NCI-H774 (cell line): ENCODE results near the gene TAS1R1.

Source experiments
- DNase-seq: peaks from one replicate; lab custom pipeline; 2025; lab: John Stamatoyannopoulos, UW

TAS1R1 gene

DNA sequence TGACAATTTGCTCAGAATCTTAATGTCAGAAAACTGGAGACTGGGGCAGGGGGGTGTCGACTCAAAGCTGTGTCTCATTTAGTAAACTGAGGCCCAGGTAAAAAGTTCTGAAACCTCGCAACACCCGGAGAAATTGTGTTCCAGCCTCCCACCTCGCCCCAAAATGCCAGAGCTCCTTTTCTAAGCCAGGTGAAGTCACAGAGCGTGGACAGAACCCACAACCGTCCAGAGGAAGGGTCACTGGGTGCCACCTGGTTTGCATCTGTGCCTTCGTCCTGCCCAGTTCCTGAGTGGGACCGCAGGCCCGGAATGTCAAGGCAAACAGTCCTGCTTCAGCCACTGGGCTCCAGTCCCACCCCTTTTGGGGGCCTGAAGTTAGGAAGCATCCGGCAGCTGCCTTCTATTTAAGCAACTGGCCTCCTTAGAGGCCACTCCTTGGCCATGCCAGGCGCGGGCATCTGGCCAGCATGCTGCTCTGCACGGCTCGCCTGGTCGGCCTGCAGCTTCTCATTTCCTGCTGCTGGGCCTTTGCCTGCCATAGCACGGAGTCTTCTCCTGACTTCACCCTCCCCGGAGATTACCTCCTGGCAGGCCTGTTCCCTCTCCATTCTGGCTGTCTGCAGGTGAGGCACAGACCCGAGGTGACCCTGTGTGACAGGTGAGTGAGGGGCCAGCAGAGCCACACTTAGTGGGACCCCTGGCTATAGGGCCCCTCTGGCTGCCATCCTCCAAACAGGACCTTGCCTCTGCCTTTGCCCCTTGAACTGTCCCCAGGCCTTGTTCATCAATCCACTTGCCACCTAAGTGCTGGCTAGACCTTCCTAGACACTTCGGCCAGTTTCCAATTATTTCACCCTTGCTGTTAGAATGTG, at the start of gene TAS1R1:
Gene TAS1R1, plus strand, starts transcription at position 401 of the 872 bp plus-strand sequence. Its CDS starts 67 bp downstream, at position 468.
- no peak for DNase-seq

DNA sequence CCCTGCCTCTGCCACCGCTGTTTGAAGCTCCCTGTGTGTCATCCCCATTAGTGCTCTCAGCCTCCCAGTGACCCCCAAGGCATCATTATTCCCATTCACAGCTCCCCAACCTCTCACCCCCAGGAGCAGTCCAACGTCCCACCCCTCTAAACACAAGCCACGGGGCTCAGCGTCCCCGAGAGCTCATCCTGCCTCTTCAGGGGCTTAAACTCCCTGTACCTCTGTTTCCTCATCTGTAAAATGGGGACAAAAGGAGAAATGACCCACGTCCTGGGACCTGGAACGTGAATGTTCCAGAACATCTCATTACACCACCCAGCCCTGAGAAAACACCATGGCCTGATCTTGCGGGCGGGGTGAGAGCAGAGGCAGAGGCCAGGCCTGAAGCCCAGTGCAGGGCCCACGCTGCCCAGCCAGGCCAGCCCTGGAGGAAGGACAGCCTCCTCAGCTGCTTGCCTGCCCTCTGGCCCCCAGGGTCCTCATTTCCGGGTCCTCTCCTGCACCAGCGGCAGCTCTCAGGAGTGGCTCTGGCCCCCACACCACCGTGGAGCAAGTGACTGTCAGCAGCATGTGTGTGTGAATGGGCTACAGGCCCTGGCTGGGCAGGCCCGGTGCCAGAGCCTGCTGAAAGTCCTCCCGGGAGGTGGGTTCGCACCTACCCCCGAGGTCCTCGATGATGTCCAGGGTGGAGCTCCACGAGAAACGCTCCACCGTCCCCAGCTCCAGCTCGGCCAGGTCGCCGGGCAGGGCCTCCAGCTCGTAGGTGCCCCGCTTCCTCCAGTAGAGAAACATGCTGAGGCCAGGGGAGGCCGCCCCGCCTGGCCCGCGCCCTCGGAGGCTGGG, 49.5 kb upstream of the TAS1R1 start:
- no peak for DNase-seq

DNA sequence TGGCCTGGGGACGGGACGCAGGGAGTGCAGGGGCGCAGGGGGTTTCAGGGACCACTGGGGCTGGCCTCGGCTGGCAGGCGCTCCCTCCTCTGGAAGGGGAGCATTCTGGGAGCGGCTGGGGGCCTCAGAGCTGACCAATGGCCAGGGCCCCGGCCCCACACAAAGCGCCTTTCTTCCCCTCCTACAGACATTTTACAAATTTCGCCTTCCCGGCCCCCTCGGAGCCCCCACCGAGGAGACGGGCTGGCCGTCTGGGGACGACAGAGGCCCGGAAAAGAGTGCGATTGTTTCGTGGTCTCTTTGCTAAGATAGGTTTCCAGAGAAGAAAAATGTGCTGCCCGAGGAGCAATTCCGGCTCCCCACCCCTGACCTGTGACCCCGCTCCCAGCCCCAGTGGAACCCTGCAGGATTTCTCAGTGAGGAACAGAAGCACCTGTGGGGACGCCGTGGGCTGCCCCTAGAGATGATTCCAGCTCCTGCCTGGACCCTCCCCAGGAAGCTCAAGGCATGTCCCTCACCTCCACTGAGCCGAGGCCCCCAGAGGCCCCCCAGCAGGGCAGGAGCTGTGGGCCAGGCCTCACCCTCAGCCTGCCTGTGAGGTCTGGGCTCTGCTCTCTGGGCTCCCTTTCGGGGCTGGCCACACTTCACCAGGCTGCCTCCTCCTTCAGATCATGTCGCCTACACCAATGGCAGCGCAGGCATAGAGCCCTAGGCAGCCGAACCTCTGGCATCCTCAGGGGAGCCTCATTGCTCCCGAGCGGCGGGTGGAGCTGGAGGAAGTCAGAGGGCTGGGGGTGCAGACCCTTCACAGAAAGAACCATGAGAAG, 48.7 kb upstream of the TAS1R1 start:
- DNase-seq: no peak

DNA sequence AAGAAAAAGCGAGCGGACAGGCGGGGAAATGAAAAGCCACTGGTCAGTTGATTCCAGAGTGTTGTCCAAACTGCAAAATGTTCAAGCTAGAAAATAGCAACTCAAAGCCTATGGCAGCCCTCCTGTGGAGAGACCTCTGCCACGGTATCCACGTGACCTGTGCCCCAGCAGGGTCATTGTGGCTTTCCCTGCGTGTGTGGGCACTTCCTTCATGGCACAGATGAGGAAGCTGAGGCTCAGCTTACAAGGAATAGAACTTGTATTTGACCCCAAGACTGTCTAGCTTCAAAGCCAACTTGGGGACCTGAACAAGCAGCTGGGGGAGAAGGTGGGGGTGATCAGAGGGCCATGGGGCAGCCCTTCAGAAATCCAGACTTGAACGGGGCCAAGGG, 48.1 kb upstream of the TAS1R1 start:
- DNase-seq: no peak

DNA sequence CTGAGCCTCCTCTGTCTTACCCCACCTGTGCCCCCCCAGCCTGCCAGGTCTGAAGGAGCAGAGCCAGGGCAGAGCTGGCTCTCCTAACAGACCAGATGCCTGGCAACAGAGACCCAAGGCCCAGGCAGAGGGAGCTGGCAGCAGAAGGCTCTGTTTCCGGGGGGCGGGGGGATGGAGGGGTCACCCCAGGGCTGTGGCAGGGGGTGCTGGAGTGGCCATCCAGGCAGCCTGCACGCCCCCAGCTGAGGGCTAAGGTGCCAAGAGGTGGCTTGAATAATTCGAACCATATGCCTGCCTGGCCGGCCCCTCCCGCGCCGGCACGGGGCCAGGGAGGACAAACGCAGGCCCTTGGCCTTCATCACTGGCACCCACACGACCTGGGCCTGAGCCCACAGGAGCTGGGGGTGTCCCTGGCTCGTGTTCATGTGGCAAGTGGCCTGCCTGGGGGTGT, 47.6 kb upstream of the TAS1R1 start:
- no peak for DNase-seq

DNA sequence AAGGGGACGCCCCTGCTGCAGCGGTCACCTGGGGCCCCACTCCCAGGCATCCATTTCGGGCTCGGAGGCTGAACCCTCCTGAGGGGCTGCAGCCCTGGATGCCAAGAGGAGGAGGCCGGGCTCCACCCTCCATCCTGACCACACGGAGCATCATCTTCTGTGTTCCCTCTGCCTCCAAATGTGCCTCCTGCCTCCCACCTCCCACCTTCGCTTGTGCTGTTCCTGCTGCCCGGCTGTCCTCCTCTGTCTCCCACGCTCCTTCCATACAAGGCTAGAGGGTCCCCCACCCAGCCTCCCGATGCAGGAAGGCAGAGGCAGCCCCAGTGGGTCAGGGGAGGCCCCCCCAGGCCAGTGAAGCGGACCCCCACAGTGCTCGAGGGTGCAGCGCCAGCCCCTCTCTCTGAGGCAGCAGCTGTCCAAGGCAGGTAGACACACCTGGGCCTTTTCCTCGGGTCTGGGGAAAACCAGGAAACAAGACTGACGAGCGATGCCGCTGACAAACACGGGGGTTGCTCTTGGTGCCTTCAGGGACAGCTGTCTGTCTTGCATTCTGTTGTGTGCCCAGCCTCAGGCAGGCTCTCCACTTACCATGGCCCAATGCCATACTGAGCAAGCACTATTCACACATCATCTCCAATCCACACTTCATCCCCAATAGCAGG, 46.8 kb upstream of the TAS1R1 start:
- no peak for DNase-seq

DNA sequence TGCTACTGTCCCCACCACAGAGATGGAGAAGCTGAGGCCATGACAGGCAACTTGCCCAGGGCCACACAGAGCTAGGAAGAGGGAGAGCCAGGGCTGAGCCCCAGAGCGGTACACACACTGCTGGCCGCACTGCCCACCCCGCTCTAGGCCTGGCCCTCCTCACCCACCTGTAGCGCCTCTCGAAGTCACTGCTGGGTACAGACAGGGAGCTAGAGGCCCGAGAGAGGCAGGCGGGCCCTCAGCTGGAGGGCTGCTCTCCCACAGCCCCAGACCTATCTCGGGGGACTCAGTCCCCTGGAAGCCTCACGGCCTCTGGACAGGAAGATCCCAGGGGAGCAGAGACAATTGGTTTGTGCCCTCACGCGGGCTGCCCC, 46.3 kb upstream of the TAS1R1 start:
- DNase-seq: no peak

DNA sequence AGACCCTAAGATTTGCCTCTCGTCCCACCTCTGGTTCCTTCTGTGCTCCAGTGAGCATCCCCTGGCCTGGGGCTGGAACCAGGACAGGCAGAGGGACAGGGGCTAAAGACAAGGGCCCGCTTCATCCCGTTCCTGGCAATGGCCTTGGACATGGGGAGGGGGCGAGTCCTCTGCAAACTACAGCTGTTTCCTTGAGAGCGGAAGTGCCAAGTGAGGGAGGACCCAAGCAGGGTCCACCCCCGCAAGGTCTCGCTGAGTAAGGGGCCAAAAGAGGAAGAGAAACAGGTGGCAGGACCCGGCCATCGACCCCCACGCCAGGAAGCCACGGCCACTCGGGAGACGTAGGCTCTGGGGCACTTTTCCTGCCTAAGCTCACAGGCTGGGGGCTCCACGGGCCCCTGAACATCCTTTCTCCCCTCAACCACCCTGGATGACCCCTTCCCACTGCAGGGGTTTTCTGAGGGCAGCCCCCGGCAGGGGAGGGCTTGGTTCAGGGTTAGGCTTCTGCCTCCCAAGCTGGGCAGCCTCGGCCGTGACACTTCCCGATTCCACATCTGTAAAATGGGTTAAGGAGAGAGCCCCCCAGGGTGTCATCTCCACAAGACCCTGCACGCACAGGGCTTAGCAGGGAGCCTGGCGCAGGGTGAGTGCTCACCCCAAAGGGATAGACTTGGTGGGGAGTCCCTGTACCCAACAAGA, 45.7 kb upstream of the TAS1R1 start:
- no peak for DNase-seq

DNA sequence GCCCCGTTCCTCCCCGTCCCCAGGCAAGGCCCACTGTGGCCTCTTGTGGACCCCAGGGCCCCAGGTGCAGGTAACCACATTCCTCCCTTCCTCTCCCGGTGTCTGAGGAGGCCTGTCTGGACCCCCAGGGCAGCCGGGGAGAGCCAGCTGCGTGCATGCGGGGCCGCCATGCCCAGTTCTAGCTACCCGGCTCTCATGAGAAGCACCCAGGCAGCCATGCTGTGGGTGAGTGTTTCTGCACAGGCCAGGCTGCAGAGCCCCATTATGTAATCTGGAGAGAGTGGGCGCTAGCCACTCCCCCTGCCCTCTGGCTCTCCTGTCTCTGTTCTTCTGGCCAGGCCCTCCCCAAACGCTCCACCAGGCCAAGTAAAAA, 45.2 kb upstream of the TAS1R1 start:
- no peak for DNase-seq

DNA sequence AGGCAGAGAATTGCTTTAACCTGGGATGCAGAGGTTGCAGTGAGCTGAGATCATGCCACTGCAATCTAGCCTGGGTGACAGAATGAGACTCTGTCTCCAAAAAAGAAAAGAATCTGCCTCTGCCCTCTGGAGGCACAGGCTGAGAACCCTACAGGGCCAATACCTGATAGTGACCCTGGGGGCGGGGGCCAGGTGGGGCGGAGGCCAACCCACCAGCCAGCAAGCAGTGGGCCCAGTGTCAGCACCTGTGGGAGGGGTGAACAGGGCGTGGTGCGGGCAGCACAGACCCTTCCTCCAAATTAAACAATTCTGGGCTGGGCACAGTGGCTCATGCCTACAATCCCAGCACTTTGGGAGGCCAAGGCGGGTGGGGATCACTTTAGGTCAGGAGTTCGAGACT, 44.6 kb upstream of the TAS1R1 start:
- DNase-seq: no peak

DNA sequence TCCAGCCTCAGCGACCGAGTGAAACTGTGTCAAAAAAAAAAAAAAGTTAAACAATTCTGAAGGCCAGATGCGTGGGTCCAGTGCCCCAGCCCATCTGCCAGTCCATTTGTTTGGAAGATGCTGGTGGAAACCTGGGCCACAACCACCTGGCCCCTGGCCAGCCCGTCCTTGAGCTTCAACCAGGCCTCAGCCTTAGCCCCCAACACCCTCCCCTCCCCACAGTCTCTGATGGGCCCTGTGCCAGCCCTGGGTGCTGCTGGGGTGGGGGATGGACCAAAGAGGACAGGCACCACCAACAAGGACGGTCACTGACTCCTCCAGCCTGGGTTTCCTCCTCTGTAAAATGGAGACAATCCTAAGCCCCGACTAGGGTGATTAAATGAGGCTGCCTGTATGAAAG, 44.1 kb upstream of the TAS1R1 start:
- no peak for DNase-seq

DNA sequence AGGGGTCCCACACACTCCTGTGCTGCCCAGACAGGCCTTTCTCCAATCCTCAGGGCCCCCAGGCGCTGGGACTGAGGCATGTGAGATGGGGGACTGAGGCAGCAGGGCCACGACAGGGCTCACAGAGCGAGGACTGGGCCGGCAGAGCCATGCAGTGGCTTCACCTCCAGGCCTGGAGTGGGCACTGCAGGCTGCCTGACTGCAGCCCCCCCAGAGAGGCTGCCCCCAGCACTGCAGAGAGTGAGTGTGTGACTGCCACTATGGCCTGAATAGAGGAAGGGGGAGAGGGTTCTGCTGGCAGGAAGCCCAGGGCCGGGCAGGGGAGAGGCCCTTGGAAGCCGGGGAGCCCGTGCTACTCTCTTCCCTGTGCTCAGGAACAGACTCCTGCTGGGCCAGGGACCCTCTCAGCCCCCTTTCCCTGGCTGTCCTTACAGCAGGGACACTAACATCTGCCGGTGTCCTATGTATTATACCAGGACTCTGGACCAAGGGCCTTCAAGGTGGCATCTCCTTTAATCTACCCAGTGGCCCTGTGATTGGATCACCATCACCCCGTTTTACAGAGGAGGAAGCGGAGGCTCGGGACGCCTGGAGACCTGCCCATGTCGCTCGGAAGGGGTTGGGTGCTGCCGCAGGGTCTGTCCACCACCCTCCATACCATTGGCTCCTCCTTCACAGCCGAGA, 43.4 kb upstream of the TAS1R1 start:
- no peak for DNase-seq

DNA sequence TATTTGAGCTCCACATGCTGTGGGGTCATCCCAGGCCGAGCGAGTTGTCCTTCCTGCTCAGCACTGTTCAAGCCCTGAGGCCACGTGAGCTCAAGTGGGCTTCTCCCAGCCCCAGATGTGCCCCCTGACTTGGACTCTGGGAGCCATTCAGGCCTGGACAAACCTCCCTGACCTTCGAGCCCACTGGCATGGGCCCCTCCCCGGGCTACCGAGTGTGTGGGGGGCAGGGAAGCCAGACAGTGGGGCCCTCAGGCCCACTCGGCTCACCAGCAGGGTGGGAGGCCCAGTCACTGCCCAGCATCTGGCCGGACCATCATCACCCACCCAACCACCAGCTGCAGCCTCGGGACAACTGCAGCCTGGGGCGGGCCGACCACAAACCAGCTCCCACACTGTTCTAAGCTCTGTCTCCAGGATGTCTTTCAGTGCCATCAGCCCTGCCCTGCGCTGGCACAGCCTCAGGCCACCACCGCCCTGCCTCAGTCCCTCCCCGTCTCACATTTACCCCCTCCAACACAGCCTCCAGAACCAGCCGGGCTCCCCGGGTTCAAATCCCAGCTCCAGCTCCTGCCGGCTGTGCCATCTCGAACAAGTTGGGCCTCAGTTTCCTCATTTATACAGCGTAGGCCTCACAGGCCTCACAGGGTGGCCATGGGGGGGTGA, 42.7 kb upstream of the TAS1R1 start:
- DNase-seq: no peak

DNA sequence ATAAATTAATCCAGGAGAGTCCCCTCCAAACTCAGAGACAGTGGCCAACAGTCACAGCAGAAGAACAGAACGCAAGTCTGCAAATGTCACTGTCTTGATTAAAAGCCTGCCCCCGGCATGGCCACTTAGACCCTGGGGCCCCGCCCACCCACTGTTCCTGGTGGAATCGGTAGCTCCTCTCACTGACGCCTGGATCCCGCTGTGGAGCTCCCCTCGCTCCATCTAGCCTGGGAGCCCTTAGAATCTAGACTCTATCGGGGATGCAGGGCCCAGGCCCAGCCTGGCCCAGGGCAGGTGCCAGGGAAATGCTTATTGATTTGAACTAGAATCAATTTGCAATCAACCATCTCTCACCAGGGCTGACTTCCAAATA, 42.2 kb upstream of the TAS1R1 start:
- DNase-seq: no peak

DNA sequence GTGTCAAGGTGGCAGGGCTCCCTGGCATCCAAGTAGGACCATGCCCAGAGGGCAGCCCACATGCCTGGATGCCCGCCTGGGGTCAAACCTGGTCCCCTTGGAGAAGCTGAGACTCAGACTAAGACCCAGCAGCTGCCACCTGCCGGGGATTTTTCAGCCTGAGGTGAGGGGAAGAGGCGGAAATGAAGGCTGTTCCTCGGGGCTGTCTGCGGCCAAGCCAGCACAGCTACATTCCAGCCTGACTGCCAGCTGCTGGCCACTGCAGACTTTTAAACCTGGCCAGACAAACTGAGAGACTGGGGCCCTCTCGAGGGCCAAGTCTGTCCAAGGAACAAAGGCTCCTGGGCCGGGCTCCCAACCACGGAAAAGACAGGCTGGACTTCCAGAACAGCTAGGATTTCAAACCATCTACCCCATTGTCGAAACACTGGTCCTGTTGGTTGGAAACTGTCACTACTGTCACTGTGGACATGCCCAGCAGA, 41.7 kb upstream of the TAS1R1 start:
- no peak for DNase-seq

DNA sequence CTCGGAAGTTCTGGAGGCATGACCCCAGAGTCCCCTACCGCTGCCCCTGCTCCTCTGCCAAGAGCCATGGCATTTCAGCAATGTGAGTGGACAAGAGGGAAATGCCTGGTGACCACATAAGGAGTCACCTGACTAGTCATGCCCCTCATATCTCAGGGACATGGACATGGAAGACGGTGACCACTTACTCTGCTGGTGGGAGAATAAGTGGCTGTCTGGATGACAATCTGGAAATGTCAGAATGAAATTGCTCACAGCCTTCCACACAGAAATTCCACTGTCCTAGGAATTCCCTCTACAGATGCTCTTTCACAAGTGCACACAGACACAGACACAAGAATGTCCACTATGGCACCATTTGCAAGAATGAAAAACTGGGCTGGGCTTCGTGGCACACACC, 39.3 kb upstream of the TAS1R1 start:
- no peak for DNase-seq

DNA sequence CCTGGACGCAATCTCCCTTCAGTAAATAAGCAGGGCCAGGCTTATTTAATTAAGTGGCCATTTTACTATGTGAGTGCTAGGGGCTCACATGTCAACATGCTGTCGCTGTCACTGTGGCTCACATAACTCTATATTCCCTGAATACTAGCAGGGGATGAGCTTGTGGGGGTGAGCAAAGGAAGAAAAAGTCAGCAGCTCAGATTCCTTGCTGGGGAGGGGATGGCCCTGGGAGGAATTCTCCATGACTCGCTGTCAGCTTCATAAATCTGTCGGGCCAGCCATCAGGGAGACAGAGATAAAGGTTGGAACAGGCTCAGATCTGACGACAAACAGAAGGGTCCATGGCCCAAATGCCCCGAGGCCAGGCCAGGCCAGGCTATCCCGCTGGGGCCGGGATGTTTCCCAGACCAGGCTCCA, 37.7 kb upstream of the TAS1R1 start:
- no peak for DNase-seq

DNA sequence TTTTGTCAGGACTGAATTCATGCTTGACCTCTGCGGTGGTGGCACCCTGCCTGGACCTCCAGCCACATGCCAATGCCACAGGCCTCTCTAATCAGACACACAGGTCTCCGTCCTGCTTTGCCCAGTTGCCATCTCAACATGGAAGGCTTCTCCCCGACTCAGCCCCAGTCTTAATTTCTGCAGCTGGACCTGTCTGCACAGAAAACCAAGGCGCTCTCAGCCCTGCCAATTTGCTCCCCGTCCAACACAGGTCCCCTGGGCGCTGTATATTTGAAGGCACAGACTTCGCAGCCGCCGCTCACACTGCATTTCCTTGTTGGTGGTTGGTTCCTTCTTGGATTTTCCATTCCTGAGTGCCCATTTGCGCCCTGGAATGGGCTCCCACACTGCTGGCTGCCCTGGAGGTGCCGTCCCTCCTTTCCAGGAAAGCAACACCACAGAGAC, 35.6 kb upstream of the TAS1R1 start:
- DNase-seq: no peak

DNA sequence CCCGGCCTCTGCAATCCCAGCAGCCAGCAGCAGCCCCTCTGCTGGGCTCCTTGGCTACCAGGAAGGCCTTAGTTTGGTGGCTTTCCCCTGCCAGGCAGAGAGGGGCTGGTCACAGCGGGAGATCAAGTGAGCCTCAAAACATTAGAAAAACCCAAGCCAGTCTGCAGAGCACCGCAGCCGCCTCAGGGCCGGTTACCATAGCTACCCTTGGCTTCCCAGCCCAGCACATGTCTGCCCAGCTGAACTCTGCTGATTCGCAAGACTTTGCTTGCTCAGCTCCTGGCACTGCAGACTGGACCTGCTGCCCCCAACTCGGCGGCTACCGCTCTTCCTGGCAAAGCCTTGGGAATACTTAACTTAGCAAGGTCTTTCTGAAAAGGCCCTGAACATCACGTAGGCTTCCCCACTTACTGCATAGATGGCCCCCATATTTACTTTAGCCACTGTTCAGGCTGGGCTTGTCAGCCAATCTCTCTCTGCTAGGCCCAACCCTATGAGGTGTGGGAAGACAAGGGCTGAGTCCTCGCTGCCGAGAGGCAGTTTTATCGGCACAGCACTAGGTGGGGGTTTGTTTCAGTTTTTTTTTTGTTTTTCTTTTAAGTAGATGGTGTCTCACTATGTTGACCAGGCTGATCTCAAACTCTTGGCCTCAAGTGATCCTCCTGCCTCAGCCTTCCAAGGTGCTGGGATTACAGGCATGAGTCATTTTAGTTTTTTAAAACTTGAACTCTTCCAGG, 35.0 kb upstream of the TAS1R1 start:
- DNase-seq: no peak
